Spleen (tissue), 11 donors: ENCODE results near the gene EIF4G1. TPM values are rescaled to one million over a fixed set of nuclear protein-coding genes. Genes with fewer than 3 reads are reported as not detected.
A peak's percentile ranks its signal among the peaks of the same experiment; 100 is the strongest.

Experiments
- DNase-seq: peaks from one replicate; pipeline ENCODE4 v3.0.0-alpha.2; 2020
- H3K27ac ChIP-seq, 8 donors: fragments of 200-600 bp; sonication (generic) in 7 of 8; 1 replicate in 4 of 8; 2 replicates in 4 of 8; pipeline versions ENCODE4 v1.5.0 to v1.8.0; 2016 to 2021; ENCODE audit warnings: inconsistent platforms in 4 of 8, mild to moderate bottlenecking in 4 of 8, moderate library complexity in 1 of 8
- H3K27me3 ChIP-seq, 7 donors: fragments of 200-600 bp; sonication (generic) in 6 of 7; replicated peaks in 1 of 7; 1 replicate in 4 of 7; 2 replicates in 3 of 7; pipeline versions ENCODE4 v1.5.0 to v1.8.0; 2016 to 2021; ENCODE audit warnings: inconsistent platforms in 3 of 7, mild to moderate bottlenecking in 1 of 7
- H3K36me3 ChIP-seq, 6 donors: fragments of 200-600 bp; sonication (generic) in 5 of 6; 1 replicate in 4 of 6; 2 replicates in 2 of 6; pipeline versions ENCODE4 v1.5.0 to v1.8.0; 2016 to 2021; ENCODE audit warnings: inconsistent platforms in 2 of 6
- H3K4me1 ChIP-seq, 6 donors: fragments of 200-600 bp; sonication (generic) in 5 of 6; 1 replicate in 3 of 6; 2 replicates in 3 of 6; pipeline versions ENCODE4 v1.5.0 to v1.8.0; 2016 to 2021; ENCODE audit warnings: inconsistent platforms in 3 of 6
- H3K4me3 ChIP-seq, 8 donors: fragments of 200-600 bp; sonication (generic) in 7 of 8; 1 replicate in 4 of 8; 2 replicates in 4 of 8; pipeline versions ENCODE4 v1.5.0 to v1.8.0; 2016 to 2021; ENCODE audit warnings: inconsistent platforms in 4 of 8, mild to moderate bottlenecking in 4 of 8, moderate library complexity in 2 of 8
- H3K9me3 ChIP-seq, 8 donors: fragments of 200-600 bp; sonication (generic) in 7 of 8; 1 replicate in 4 of 8; 2 replicates in 4 of 8; pipeline versions ENCODE4 v1.5.0 to v1.8.0; 2016 to 2021; ENCODE audit warnings: inconsistent platforms in 4 of 8
- POLR2A ChIP-seq, 3 donors: fragments of 450-650 bp; IDR thresholded peaks; one replicate each; pipeline ENCODE4 v1.5.1; 2017; ENCODE audit warnings: antibody characterized with exemption in 3 of 3, mild to moderate bottlenecking in 1 of 3
- POLR2AphosphoS5 ChIP-seq, 3 donors: sonication (generic); formaldehyde crosslinking; IDR thresholded peaks; one replicate each; pipeline ENCODE4 v1.5.1; 2017; ENCODE audit warnings: antibody characterized with exemption in 3 of 3
- WGBS, 5 donors: extraction: QIAGEN DNeasy Blood & Tissue Kit in 3 of 5; methylation state at CpG; one replicate each; pipeline versions ENCODE4 v1.1.5 to v1.1.7; 2013 to 2018; 5-methylcytosine and 5-hydroxymethylcytosine counted together
- intact Hi-C: fragments of 100-400 bp; cut with DNase I; formaldehyde crosslinking; loops from one replicate; pipeline ENCODE4 v1.15.0; 2023; ENCODE audit warnings: low total_unique reads
- polyA plus RNA-seq, 3 donors: library from polyadenylated mRNA; stranded (reverse); fragments of 200-250 nt; gene quantifications; one replicate each; pipeline ENCODE4 v1.2.1, GENCODE V29; 2013
- total RNA-seq, 7 donors: library from RNA; depleted of rRNA in 3 of 7; stranded (reverse); fragments of >200 nt in 3 of 7; fragmentation: NEBNext Ultra II Directional in 4 of 7; extraction: Animal tissue kit (Norgen Biotek cat#: 25700) in 4 of 7; gene quantifications; one replicate each; pipeline versions ENCODE4 v1.1.0 to v1.2.1, GENCODE V29; 2016 to 2021
- TF ChIP-seq, protein P1 (sequence below), 11 experiments: fragments of 200-600 bp in 7 of 11; fragments of 450-650 bp in 4 of 11; sonication (generic) in 4 of 11; IDR thresholded peaks in 8 of 11; conservative IDR thresholded peaks in 3 of 11; 1 replicate in 7 of 11; 2 replicates in 4 of 11; pipeline versions ENCODE4 v1.4.0 to v1.8.0; 2016 to 2021; ENCODE audit warnings: antibody characterized with exemption in 11 of 11, inconsistent platforms in 4 of 11, mild to moderate bottlenecking in 1 of 11
- donor health status: healthy with polysubstance abuse.
- donor health status: DM: no; HTN: no; CAD: no; lungs with moderate emphysema.
- donor health status: DM: no; HTN: no; CAD: no.
- donor health status: Bipolar disorder and iron deficiency.
- donor health status: healthy.
- donor health status: DM: no; HTN: no; CAD: no.
- donor health status: DM: yes; HTN: yes; CAD: no.

EIF4G1 gene
- total and polyA plus RNA-seq, 10 donors, result 83.4 to 294 (median 230) TPM

DNA sequence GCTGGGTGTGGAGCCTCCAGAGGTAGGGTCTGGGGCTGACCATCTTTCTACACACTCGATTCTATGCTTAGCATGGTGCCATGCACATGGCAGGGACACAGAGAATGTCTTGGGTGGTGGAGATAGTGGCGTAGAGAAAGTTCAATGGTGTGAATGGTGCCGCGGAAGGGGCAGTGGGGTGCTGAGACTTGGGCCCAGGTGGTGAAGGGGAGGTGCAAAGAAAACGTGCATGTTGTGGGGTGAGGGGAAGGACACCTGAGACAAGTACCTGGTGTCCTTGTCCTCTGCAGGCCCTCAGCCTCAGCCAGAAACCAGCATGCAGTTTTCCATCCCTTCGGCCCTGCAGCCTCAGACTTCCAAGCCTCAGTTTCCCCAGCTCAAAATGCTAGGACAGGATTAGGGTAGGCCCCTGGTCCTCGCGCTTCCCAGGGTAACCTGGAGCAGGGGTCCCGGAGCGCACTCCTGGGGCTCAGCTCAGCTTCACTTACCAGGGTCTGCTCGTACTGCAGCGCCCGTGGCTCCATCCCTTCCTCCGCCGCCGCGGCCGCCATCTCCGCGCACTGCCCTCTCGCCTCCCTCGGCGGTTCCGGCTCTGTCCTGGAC, 46.6 kb downstream of the EIF4G1 start:
- 9 to 21% (median 13%) methylated on average over 14 to 24 of the region's 24 CpGs for WGBS, 5 donors
- Histone ChIP-seq H3K4me1 (peaks cover 11 to 58% (median 31%) of the 10 kb centered on the region in 6 donors), H3K9me3 (no peaks in the 10 kb centered on the region), H3K27me3 (no peaks in the 10 kb centered on the region), H3K4me3 (peak overlapping the region; percentile 82 to 98 (median 90)), H3K36me3 (peaks cover 0 to 25% (median 3%) of the 10 kb centered on the region in 6 donors), H3K27ac (peak overlapping the region; percentile 93 to 98 (median 97))
- intact Hi-C loops, result no loop called here
- no peak for TF ChIP-seq POLR2AphosphoS5 (IDR thresholded peaks at IDR 0.05)
- TF ChIP-seq, protein P1, sequence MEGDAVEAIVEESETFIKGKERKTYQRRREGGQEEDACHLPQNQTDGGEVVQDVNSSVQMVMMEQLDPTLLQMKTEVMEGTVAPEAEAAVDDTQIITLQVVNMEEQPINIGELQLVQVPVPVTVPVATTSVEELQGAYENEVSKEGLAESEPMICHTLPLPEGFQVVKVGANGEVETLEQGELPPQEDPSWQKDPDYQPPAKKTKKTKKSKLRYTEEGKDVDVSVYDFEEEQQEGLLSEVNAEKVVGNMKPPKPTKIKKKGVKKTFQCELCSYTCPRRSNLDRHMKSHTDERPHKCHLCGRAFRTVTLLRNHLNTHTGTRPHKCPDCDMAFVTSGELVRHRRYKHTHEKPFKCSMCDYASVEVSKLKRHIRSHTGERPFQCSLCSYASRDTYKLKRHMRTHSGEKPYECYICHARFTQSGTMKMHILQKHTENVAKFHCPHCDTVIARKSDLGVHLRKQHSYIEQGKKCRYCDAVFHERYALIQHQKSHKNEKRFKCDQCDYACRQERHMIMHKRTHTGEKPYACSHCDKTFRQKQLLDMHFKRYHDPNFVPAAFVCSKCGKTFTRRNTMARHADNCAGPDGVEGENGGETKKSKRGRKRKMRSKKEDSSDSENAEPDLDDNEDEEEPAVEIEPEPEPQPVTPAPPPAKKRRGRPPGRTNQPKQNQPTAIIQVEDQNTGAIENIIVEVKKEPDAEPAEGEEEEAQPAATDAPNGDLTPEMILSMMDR (IDR thresholded peaks at IDR 0.05 in 8 of 11, conservative IDR thresholded peaks at IDR 0.05 in 3 of 11), result no peak
- TF ChIP-seq POLR2A (IDR thresholded peaks at IDR 0.05), result no peak
- DNase-seq, result no peak

DNA sequence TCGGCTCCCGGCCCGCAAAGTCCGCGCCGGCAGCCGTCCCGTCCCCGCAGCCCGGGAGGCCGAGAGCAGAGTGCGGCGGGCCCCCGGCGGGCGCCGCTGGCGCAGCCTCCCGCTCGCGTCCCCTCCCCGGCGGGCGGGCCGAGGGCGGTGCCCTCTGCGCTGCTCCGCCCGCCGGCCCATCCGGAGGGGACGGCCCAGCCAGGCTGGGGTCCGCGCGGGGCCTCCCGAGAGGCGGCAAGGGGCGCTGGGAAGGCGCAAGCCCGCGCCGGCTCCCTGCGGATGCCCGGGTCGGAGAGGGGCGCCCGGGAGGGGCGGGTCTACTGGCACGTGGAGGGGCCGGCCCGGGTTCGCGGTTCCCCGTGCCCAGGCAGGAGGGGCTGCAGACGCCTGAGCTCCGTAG, 47.1 kb downstream of the EIF4G1 start, which contains the start of the genes CLCN2 and POLR2H:
Gene CLCN2, minus strand, starts transcription at position 74 of the 400 bp plus-strand sequence. CDS start 126 bp downstream, outside the sequence.
Gene POLR2H, plus strand, starts transcription at position 179 of the 400 bp plus-strand sequence. CDS start 1,783 bp downstream, outside the sequence.
- no peak for DNase-seq
- Histone ChIP-seq H3K36me3 (peaks cover 0 to 30% (median 5%) of the 10 kb centered on the region in 6 donors), H3K4me1 (peaks cover 11 to 62% (median 31%) of the 10 kb centered on the region in 6 donors), H3K9me3 (no peaks in the 10 kb centered on the region), H3K4me3 (peak within 1 kb of the TSS; percentile 82 to 98 (median 90)), H3K27me3 (no peaks in the 10 kb centered on the region), H3K27ac (peak within 1 kb of the TSS; percentile 93 to 98 (median 97))
- 0 to 1% (median 0%) methylated on average over 2 to 56 of the region's 56 CpGs; no CpG with 5 or more reads in 1 of the 5 donors for WGBS, 5 donors
- TF ChIP-seq POLR2A (IDR thresholded peaks at IDR 0.05), result peak in 1 of 3 donors; percentile 9
- TF ChIP-seq, protein P1 (IDR thresholded peaks at IDR 0.05 in 8 of 11, conservative IDR thresholded peaks at IDR 0.05 in 3 of 11), result no peak
- peak; percentile 59 to 76 (median 75) for TF ChIP-seq POLR2AphosphoS5 (IDR thresholded peaks at IDR 0.05)
- intact Hi-C loops, result no loop called here

DNA sequence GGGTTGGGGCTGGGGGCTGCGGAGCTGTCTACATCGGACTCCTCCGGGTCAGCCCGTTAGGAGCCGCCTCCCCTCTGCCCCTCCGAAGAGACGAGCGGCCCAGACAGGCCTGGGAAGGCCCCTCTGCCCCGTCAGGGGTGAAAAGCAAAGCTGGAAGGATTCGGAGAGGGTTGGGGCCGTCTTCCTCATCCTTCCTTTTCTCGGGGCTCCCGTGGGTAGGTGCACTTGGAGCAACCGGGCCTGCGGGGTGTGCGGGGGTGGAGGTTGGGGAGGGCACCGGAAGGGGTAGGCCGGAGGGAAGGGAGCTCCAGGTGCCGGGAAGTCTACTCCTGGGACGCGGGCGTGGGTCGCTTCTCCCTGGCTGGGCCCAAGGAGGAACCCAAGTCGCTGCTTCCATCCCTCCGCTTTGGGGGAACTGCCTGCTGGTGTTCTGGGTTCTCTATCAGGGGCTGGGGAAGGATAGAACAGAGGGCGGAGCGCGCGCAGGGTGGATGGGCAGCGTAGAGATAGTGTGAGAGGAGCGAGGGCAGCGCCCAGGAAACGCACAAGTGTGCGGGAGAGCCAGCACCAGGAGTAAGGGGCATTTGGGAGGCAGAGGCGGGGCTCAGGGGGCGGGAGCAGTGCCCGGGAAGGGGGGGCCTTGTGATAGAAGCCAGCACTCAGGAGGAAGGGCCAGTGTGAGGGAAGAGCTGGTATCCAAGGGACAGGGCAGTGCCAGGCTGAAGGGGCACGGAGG, 47.7 kb downstream of the EIF4G1 start:
- intact Hi-C loops, result no loop called here
- TF ChIP-seq, protein P1 (IDR thresholded peaks at IDR 0.05 in 8 of 11, conservative IDR thresholded peaks at IDR 0.05 in 3 of 11), result no peak
- TF ChIP-seq POLR2AphosphoS5 (IDR thresholded peaks at IDR 0.05), result peak in 2 of 3 donors; percentile 13 to 15
- no peak for TF ChIP-seq POLR2A (IDR thresholded peaks at IDR 0.05)
- Histone ChIP-seq H3K27me3 (no peaks in the 10 kb centered on the region), H3K9me3 (no peaks in the 10 kb centered on the region), H3K27ac (peak overlapping the region; percentile 93 to 98 (median 97)), H3K36me3 (peaks cover 0 to 35% (median 9%) of the 10 kb centered on the region in 6 donors), H3K4me1 (peaks cover 11 to 62% (median 31%) of the 10 kb centered on the region in 6 donors), H3K4me3 (peak overlapping the region; percentile 82 to 98 (median 90))
- 0 to 1% (median 0%) methylated on average over 25 to 38 of the region's 38 CpGs for WGBS, 5 donors
- peak; percentile 92 for DNase-seq
